Measurements from ENCODE around the gene PTPRK. TPM values are rescaled to one million over a fixed set of nuclear protein-coding genes. Genes with fewer than 3 reads are reported as not detected.

PTPRK gene
- total and polyA plus RNA-seq, 4 donors: 12.1 to 61.2 (median 29.1) TPM

DNA sequence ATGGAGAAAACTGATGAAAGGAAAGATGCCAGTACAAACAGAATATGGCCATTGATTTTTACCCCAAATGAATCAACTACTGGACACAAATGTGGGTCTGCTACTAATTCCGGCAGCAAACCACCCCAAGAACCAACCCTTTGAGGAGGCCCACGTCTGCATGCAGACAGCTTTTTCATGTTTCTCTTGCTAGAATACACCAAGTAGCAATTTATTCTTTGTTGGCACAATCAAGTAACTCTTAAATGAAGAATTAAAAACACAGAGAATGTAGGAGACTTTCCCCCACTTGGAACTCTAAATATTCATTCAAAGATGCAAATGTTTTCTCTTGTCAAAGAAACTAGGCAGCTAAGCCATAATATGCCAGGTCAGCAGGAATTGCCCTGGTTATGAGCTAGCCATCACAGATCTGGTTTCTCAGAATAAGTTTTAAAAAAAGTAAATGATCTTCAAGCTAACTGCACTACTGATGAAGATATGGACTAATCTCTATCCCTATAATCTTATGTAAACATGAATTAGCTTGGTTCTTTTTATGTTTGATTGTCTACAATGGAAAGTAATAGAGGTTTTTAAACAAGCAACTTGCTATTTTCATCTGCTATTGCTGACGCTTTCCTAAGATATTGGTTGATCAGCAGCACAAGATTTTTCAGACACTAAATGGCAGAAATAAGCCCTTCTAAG is 456.4 kb downstream of the PTPRK start (continued):
- TF ChIP-seq, protein P1, sequence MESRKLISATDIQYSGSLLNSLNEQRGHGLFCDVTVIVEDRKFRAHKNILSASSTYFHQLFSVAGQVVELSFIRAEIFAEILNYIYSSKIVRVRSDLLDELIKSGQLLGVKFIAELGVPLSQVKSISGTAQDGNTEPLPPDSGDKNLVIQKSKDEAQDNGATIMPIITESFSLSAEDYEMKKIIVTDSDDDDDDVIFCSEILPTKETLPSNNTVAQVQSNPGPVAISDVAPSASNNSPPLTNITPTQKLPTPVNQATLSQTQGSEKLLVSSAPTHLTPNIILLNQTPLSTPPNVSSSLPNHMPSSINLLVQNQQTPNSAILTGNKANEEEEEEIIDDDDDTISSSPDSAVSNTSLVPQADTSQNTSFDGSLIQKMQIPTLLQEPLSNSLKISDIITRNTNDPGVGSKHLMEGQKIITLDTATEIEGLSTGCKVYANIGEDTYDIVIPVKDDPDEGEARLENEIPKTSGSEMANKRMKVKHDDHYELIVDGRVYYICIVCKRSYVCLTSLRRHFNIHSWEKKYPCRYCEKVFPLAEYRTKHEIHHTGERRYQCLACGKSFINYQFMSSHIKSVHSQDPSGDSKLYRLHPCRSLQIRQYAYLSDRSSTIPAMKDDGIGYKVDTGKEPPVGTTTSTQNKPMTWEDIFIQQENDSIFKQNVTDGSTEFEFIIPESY (IDR thresholded peaks at IDR 0.05): no peak
- TF ChIP-seq, protein P2, sequence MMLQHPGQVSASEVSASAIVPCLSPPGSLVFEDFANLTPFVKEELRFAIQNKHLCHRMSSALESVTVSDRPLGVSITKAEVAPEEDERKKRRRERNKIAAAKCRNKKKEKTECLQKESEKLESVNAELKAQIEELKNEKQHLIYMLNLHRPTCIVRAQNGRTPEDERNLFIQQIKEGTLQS (IDR thresholded peaks at IDR 0.05): no peak
- TF ChIP-seq FOXA2 (IDR thresholded peaks at IDR 0.05) (no peak), RXRA (IDR thresholded peaks at IDR 0.05) (no peak), TAF1 (conservative IDR thresholded peaks at IDR 0.05) (no peak)

DNA sequence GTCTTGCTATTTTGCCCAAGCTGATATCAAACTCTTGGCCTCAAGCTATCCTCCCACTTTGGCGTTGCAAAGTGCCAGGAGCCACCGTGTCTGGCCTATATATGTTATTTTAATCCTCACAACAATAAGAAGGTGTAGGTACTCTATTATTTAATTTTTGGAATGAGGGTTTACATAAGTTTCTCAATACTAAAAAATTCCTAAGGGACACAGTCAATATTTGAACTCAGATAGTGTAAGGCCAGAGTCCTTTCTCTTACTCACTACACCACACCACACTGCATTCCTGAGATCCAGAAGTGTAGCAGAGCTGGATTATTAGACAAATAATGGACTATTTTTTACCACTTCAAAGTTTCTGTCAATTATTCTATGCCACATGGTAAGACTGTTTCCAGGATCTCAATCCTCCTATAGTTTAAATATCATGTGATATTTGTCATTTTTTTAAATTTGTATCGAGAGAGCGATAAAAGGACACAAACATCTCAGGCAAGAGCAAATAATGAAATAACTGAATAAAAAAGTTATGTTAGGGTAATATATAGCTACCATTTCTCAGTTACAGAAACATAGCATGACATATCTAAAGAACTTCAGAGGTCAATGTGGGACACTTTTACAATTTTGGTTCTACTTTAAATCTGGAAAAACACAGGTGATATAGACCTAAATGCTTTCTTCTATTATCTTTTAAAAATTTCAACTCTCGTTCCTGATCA is 457.4 kb downstream of the PTPRK start:
- peak in 1 of 2 donors; percentile 6 for TF ChIP-seq GABPA (IDR thresholded peaks at IDR 0.05 in 1 of 2, conservative IDR thresholded peaks at IDR 0.05 in 1 of 2)
- TF ChIP-seq, protein P3, sequence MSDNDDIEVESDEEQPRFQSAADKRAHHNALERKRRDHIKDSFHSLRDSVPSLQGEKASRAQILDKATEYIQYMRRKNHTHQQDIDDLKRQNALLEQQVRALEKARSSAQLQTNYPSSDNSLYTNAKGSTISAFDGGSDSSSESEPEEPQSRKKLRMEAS (IDR thresholded peaks at IDR 0.05): no peak
- TF ChIP-seq JUND (IDR thresholded peaks at IDR 0.05): peak; percentile 76 to 80
- peak; percentile 87 for TF ChIP-seq FOXA2 (IDR thresholded peaks at IDR 0.05)
- TF ChIP-seq TAF1 (conservative IDR thresholded peaks at IDR 0.05): no peak
- TF ChIP-seq, protein P4, sequence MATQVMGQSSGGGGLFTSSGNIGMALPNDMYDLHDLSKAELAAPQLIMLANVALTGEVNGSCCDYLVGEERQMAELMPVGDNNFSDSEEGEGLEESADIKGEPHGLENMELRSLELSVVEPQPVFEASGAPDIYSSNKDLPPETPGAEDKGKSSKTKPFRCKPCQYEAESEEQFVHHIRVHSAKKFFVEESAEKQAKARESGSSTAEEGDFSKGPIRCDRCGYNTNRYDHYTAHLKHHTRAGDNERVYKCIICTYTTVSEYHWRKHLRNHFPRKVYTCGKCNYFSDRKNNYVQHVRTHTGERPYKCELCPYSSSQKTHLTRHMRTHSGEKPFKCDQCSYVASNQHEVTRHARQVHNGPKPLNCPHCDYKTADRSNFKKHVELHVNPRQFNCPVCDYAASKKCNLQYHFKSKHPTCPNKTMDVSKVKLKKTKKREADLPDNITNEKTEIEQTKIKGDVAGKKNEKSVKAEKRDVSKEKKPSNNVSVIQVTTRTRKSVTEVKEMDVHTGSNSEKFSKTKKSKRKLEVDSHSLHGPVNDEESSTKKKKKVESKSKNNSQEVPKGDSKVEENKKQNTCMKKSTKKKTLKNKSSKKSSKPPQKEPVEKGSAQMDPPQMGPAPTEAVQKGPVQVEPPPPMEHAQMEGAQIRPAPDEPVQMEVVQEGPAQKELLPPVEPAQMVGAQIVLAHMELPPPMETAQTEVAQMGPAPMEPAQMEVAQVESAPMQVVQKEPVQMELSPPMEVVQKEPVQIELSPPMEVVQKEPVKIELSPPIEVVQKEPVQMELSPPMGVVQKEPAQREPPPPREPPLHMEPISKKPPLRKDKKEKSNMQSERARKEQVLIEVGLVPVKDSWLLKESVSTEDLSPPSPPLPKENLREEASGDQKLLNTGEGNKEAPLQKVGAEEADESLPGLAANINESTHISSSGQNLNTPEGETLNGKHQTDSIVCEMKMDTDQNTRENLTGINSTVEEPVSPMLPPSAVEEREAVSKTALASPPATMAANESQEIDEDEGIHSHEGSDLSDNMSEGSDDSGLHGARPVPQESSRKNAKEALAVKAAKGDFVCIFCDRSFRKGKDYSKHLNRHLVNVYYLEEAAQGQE (IDR thresholded peaks at IDR 0.05): no peak
- TF ChIP-seq, protein P2 (IDR thresholded peaks at IDR 0.05): peak; percentile 21
- peak; percentile 53 to 61 for TF ChIP-seq RXRA (IDR thresholded peaks at IDR 0.05)
- peak; percentile 91 to 94 for TF ChIP-seq HNF4A (conservative IDR thresholded peaks at IDR 0.05)
- no peak for TF ChIP-seq EGR1 (IDR thresholded peaks at IDR 0.05; ENCODE audit: low read depth in 2 of 2)
- TF ChIP-seq HNF4G (IDR thresholded peaks at IDR 0.05): peak; percentile 83
- TF ChIP-seq RAD21 (IDR thresholded peaks at IDR 0.05): peak; percentile 46 to 52
- TF ChIP-seq, protein P5, sequence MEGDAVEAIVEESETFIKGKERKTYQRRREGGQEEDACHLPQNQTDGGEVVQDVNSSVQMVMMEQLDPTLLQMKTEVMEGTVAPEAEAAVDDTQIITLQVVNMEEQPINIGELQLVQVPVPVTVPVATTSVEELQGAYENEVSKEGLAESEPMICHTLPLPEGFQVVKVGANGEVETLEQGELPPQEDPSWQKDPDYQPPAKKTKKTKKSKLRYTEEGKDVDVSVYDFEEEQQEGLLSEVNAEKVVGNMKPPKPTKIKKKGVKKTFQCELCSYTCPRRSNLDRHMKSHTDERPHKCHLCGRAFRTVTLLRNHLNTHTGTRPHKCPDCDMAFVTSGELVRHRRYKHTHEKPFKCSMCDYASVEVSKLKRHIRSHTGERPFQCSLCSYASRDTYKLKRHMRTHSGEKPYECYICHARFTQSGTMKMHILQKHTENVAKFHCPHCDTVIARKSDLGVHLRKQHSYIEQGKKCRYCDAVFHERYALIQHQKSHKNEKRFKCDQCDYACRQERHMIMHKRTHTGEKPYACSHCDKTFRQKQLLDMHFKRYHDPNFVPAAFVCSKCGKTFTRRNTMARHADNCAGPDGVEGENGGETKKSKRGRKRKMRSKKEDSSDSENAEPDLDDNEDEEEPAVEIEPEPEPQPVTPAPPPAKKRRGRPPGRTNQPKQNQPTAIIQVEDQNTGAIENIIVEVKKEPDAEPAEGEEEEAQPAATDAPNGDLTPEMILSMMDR (IDR thresholded peaks at IDR 0.05; ENCODE audit: low read depth, low read length, missing input control): no peak
- peak; percentile 66 for TF ChIP-seq SP1 (IDR thresholded peaks at IDR 0.05)
- TF ChIP-seq, protein P1 (IDR thresholded peaks at IDR 0.05): no peak
- peak; percentile 33 for TF ChIP-seq YY1 (IDR thresholded peaks at IDR 0.05)
- TF ChIP-seq FOXA1 (IDR thresholded peaks at IDR 0.05): peak; percentile 69
- no peak for TF ChIP-seq NR2F2 (IDR thresholded peaks at IDR 0.05)
- no peak overlapping the region for H3K4me3 ChIP-seq (ENCODE audit: low read depth in 1 of 3, low read length in 3 of 3)
- no peaks in the 10 kb centered on the region for H3K27me3 ChIP-seq (ENCODE audit: control insufficient read depth in 4 of 4, insufficient read depth in 4 of 4, low read length in 3 of 4)
- peaks cover 0 to 11% (median 3%) of the 10 kb centered on the region in 4 donors for H3K36me3 ChIP-seq (ENCODE audit: control insufficient read depth in 4 of 4, insufficient read depth in 3 of 4, low read depth in 1 of 4, low read length in 3 of 4)
- 47% methylated on average over 5 of the region's 5 CpGs for WGBS
- H3K4me1 ChIP-seq (ENCODE audit: control insufficient read depth in 4 of 4, insufficient read depth in 4 of 4, low read length in 3 of 4): peaks cover 7 to 30% (median 21%) of the 10 kb centered on the region in 4 donors
- H3K27ac ChIP-seq (ENCODE audit: low read depth in 1 of 2, low read length in 2 of 2): no peak overlapping the region
- DNase-seq (ENCODE audit: low spot score): no peak
- no peaks in the 10 kb centered on the region for H3K9me3 ChIP-seq (ENCODE audit: control insufficient read depth in 4 of 4, low read length in 3 of 4)
- H3K9ac ChIP-seq (ENCODE audit: low read depth in 1 of 2, low read length in 2 of 2): no peak overlapping the region

Measured in liver (tissue), 9 donors.